K562 (cell line): Measurements from ENCODE around the gene SRCAP. TPM values are rescaled to one million over a fixed set of nuclear protein-coding genes. Genes with fewer than 3 reads are reported as not detected.

ENCODE experiments used
- C11orf30 ChIP-seq: fragments of 450-650 bp; IDR thresholded peaks from 2 replicates; pipeline ENCODE4 v1.6.1; 2016; ENCODE audit warnings: low read depth, mild to moderate bottlenecking
- CCNT2 ChIP-seq: IDR thresholded peaks from 2 replicates; pipeline ENCODE4 v1.6.1; 2011; ENCODE audit warnings: borderline replicate concordance, low read depth, mild to moderate bottlenecking, moderate library complexity, mixed read lengths, low read length; ENCODE audit not compliant: insufficient read length; ENCODE audit errors: extremely low read depth
- GTF2F1 ChIP-seq: IDR thresholded peaks from 2 replicates; pipeline ENCODE4 v1.6.1; 2011; ENCODE audit warnings: low read depth, low read length, improper control_type of control experiment
- HMG20B ChIP-seq: fragments of 250-450 bp; sonication (Bioruptor Pico); IDR thresholded peaks from 2 replicates; pipeline ENCODE4 v1.5.0; 2021; ENCODE audit warnings: mild to moderate bottlenecking
- HNRNPL ChIP-seq: fragments of 200-400 bp; formaldehyde crosslinking; IDR thresholded peaks from 2 replicates; pipeline ENCODE4 v1.6.1; 2017; ENCODE audit warnings: low read depth, mild to moderate bottlenecking, low read length
- NKRF ChIP-seq: fragments of 450-650 bp; IDR thresholded peaks from 2 replicates; pipeline ENCODE4 v1.6.1; 2016; ENCODE audit warnings: borderline replicate concordance
- RBM39 ChIP-seq: fragments of 200-400 bp; formaldehyde crosslinking; optimal IDR thresholded peaks from 2 replicates; pipeline ENCODE3; 2018; ENCODE audit warnings: low read depth, low read length
- RNF2 ChIP-seq: sonication (generic); IDR thresholded peaks from 2 replicates; pipeline ENCODE4 v1.6.1; 2016
- SNAPC5 ChIP-seq: fragments of 250-450 bp; sonication (Bioruptor Pico); IDR thresholded peaks from 2 replicates; pipeline ENCODE4 v1.8.0; 2021; ENCODE audit warnings: moderate library complexity, mild to moderate bottlenecking, inconsistent platforms
- SUPT5H ChIP-seq: fragments of 450-650 bp; IDR thresholded peaks from 2 replicates; pipeline ENCODE4 v1.6.1; 2016
- ZBTB43 ChIP-seq: sonication (generic); formaldehyde crosslinking; IDR thresholded peaks from 2 replicates; pipeline ENCODE4 v1.8.0; 2023; ENCODE audit warnings: mild to moderate bottlenecking, missing genetic modification reagents
- ZC3H11A ChIP-seq: IDR thresholded peaks from 2 replicates; pipeline ENCODE4 v1.6.1; 2012; ENCODE audit warnings: low read depth, low read length, improper control_type of control experiment
- ZNF165 ChIP-seq: fragments of 250-450 bp; sonication (Bioruptor Pico); IDR thresholded peaks from 2 replicates; pipeline ENCODE4 v1.4.0; 2020; ENCODE audit warnings: borderline replicate concordance
- ZNF274 ChIP-seq: IDR thresholded peaks from 2 replicates; pipeline ENCODE4 v1.6.1; 2011; ENCODE audit warnings: low read depth, mild to moderate bottlenecking, low read length, moderate library complexity, borderline replicate concordance
- ZNF277 ChIP-seq: fragments of 250-450 bp; sonication (Bioruptor Pico); IDR thresholded peaks from 2 replicates; pipeline ENCODE4 v1.8.0; 2022; ENCODE audit warnings: inconsistent platforms, mild to moderate bottlenecking, moderate library complexity, borderline replicate concordance
- ZNF584 ChIP-seq: fragments of 200-800 bp; sonication (Bioruptor generic); IDR thresholded peaks from 2 replicates; pipeline ENCODE4 v1.6.1; 2016; ENCODE audit warnings: low read depth, mild to moderate bottlenecking, missing genetic modification characterization, missing compliant biosample characterization
- ZNF695 ChIP-seq: fragments of 450-650 bp; formaldehyde crosslinking; IDR thresholded peaks from 2 replicates; pipeline ENCODE4 v1.4.0; 2020; ENCODE audit warnings: mild to moderate bottlenecking, moderate library complexity
- polyA plus RNA-seq, 8 experiments: library from polyadenylated mRNA; depleted of rRNA in 4 of 8; stranded (reverse) in 5 of 8; unstranded in 3 of 8; fragments of >200 nt; fragmentation: Nextera tagmentation in 2 of 8; fragmentation: Illumina TruSeq in 1 of 8; extraction: Ambion mirVana in 2 of 8; extraction: Trizol in 1 of 8; gene quantifications; 2 replicates each; pipeline versions ENCODE4 v1.2.1 to v1.2.3, GENCODE V29; 2011 to 2014; ENCODE audit warnings: inconsistent platforms in 1 of 8, missing spikeins in 1 of 8
- total RNA-seq, 7 experiments: library from RNA; depleted of rRNA in 6 of 7; stranded (reverse); fragments of >200 nt in 6 of 7; fragmentation: Illumina TruSeq in 2 of 7; extraction: Trizol in 2 of 7; gene quantifications; 2 replicates each; pipeline versions ENCODE4 v1.2.1 to v1.2.3, GENCODE V29; 2011 to 2021; ENCODE audit warnings: low replicate concordance in 1 of 7
- TF ChIP-seq, protein P1 (sequence below): fragments of 450-650 bp; IDR thresholded peaks from 2 replicates; pipeline ENCODE4 v1.6.1; 2016; ENCODE audit warnings: low read depth, mild to moderate bottlenecking, moderate library complexity
- TF ChIP-seq, protein P2 (sequence below): fragments of 250-450 bp; sonication (Bioruptor Pico); IDR thresholded peaks from 2 replicates; pipeline ENCODE4 v1.5.0; 2021; ENCODE audit warnings: mild to moderate bottlenecking, borderline replicate concordance

SRCAP gene
- total and polyA plus RNA-seq, 9 of the 15 experiments (the other 6 are each of a cell fraction or from before 2014, with no cell fraction given) = 0.21 to 62.6 (median 5.8) TPM

- peak; percentile 99 for TF ChIP-seq NKRF
- no peak; the same call in none of the 2 replicates for TF ChIP-seq ZBTB43 (CRISPR knock-in tag)
- no peak for TF ChIP-seq ZNF277
- no peak for TF ChIP-seq GTF2F1
- TF ChIP-seq, protein P1, sequence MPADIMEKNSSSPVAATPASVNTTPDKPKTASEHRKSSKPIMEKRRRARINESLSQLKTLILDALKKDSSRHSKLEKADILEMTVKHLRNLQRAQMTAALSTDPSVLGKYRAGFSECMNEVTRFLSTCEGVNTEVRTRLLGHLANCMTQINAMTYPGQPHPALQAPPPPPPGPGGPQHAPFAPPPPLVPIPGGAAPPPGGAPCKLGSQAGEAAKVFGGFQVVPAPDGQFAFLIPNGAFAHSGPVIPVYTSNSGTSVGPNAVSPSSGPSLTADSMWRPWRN = no peak
- no peak for TF ChIP-seq RNF2
- no peak for TF ChIP-seq HMG20B (CRISPR knock-in tag)
- TF ChIP-seq ZNF695 (CRISPR knock-in tag) = no peak
- no peak for TF ChIP-seq ZNF584 (CRISPR knock-in tag)
- no peak for TF ChIP-seq SNAPC5
- no peak for TF ChIP-seq ZC3H11A
- no peak for TF ChIP-seq RBM39
- peak; percentile 88 for TF ChIP-seq SUPT5H
- TF ChIP-seq C11orf30 = peak; percentile 89
- no peak for TF ChIP-seq ZNF165 (CRISPR knock-in tag)
- TF ChIP-seq CCNT2 = peak; percentile 44
- TF ChIP-seq, protein P2, sequence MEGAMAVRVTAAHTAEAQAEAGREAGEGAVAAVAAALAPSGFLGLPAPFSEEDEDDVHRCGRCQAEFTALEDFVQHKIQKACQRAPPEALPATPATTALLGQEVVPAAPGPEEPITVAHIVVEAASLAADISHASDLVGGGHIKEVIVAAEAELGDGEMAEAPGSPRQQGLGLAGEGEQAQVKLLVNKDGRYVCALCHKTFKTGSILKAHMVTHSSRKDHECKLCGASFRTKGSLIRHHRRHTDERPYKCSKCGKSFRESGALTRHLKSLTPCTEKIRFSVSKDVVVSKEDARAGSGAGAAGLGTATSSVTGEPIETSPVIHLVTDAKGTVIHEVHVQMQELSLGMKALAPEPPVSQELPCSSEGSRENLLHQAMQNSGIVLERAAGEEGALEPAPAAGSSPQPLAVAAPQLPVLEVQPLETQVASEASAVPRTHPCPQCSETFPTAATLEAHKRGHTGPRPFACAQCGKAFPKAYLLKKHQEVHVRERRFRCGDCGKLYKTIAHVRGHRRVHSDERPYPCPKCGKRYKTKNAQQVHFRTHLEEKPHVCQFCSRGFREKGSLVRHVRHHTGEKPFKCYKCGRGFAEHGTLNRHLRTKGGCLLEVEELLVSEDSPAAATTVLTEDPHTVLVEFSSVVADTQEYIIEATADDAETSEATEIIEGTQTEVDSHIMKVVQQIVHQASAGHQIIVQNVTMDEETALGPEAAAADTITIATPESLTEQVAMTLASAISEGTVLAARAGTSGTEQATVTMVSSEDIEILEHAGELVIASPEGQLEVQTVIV (CRISPR knock-in tag) = no peak
- no peak for TF ChIP-seq HNRNPL
- no peak for TF ChIP-seq ZNF274
These were observed 63.2 kb downstream of the SRCAP start, which contains the start of the genes CFAP119 and RNF40 (continued) for GRCh38 chr16:30761928-30762902.
